Esophagus (tissue), 2 donors: ENCODE results near the gene FRAS1. TPM values are rescaled to one million over a fixed set of nuclear protein-coding genes. Genes with fewer than 3 reads are reported as not detected.
A peak's percentile ranks its signal among the peaks of the same experiment; 100 is the strongest.

Experiments
- H3K27ac ChIP-seq, 2 donors: one replicate each; pipeline ENCODE4 v1.5.1; 2013; ENCODE audit warnings: low read depth in 2 of 2, mild to moderate bottlenecking in 2 of 2, inconsistent platforms in 1 of 2, low read length in 1 of 2, moderate library complexity in 1 of 2
- H3K27me3 ChIP-seq, 2 donors: one replicate each; pipeline ENCODE4 v1.6.1; 2013; ENCODE audit warnings: low read length in 2 of 2, control low read depth in 1 of 2, mild to moderate bottlenecking in 1 of 2; ENCODE audit not compliant: insufficient read depth in 2 of 2, control insufficient read depth in 1 of 2
- H3K36me3 ChIP-seq, 2 donors: one replicate each; pipeline ENCODE4 v1.6.1; 2013; ENCODE audit warnings: low read length in 1 of 2; ENCODE audit not compliant: control insufficient read depth in 2 of 2, insufficient read depth in 2 of 2
- H3K4me1 ChIP-seq, 2 donors: one replicate each; pipeline ENCODE4 v1.6.1; 2013; ENCODE audit warnings: low read length in 1 of 2; ENCODE audit not compliant: control insufficient read depth in 2 of 2, insufficient read depth in 2 of 2
- H3K4me3 ChIP-seq, 2 donors: one replicate each; pipeline ENCODE4 v1.5.1; 2013; ENCODE audit warnings: low read length in 2 of 2, mild to moderate bottlenecking in 2 of 2, low read depth in 1 of 2, moderate library complexity in 1 of 2
- H3K9me3 ChIP-seq, 2 donors: one replicate each; pipeline ENCODE4 v1.6.1; 2013; ENCODE audit warnings: mild to moderate bottlenecking in 2 of 2, low read depth in 1 of 2, low read length in 1 of 2, moderate library complexity in 1 of 2; ENCODE audit not compliant: control insufficient read depth in 2 of 2, insufficient read depth in 1 of 2
- WGBS, 2 donors: extraction: QIAGEN DNeasy Blood & Tissue Kit; methylation state at CpG; one replicate each; pipeline ENCODE4 v1.1.7; 2013; 5-methylcytosine and 5-hydroxymethylcytosine counted together
- polyA plus RNA-seq, 2 donors: library from polyadenylated mRNA; stranded (reverse); fragments of 200-250 nt; gene quantifications; one replicate each; pipeline ENCODE4 v1.2.3, GENCODE V29; 2013
- donor health status: healthy with polysubstance abuse.
- donor health status: Bipolar disorder and iron deficiency.

FRAS1 gene
- polyA plus RNA-seq, 2 donors: 0.60 to 1.6 TPM

- Histone ChIP-seq H3K27me3 (no peaks in the 10 kb centered on the region), H3K27ac (peak overlapping the region in 1 of 2 donors; percentile 67), H3K4me1 (peaks cover 5 to 7% of the 10 kb centered on the region in 2 donors), H3K9me3 (no peaks in the 10 kb centered on the region), H3K4me3 (peak overlapping the region; percentile 54 to 56), H3K36me3 (no peaks in the 10 kb centered on the region)
- WGBS, 2 donors: 0% methylated on average over 56 of the region's 56 CpGs
Observed at GRCh38 chr4:78057600-78058550, 752 bp downstream of the FRAS1 start.

GRCh38 chr4:78058591-78059523, 1.7 kb downstream of the FRAS1 start:
- no peaks in the 10 kb centered on the region for H3K36me3 ChIP-seq
- H3K9me3 ChIP-seq: no peaks in the 10 kb centered on the region
- peak overlapping the region; percentile 67 to 83 for H3K27ac ChIP-seq
- 1% methylated on average over 54 of the region's 54 CpGs for WGBS, 2 donors
- H3K4me1 ChIP-seq: peaks cover 5 to 7% of the 10 kb centered on the region in 2 donors
- peak overlapping the region; percentile 54 to 56 for H3K4me3 ChIP-seq
- no peaks in the 10 kb centered on the region for H3K27me3 ChIP-seq

DNA sequence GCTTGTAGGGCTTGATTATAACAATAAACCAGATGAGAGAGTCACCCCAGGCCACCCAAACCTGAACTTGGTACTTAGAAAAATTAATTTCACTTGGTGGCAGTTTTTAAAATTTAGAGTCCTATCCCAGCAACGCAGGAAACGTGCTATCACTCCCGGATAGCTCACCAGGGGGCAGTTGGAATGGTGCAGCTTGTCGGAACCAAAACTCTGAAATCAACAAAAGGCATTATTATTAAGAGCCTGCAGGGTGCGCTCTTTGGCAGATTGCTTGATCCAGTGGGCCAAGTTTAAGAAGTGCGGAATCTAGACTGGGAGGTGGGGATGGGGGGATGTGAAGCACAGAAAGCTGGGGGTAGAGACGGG, 2.4 kb downstream of the FRAS1 start:
- Histone ChIP-seq H3K9me3 (no peaks in the 10 kb centered on the region), H3K27ac (no peak overlapping the region), H3K36me3 (no peaks in the 10 kb centered on the region), H3K4me3 (peak overlapping the region in 1 of 2 donors; percentile 56), H3K27me3 (no peaks in the 10 kb centered on the region), H3K4me1 (peaks cover 5 to 7% of the 10 kb centered on the region in 2 donors)
- WGBS, 2 donors: 4 to 9% methylated on average over 7 of the region's 7 CpGs

- H3K4me3 ChIP-seq: no peak overlapping the region
- H3K27ac ChIP-seq: no peak overlapping the region
- no peaks in the 10 kb centered on the region for H3K36me3 ChIP-seq
- H3K27me3 ChIP-seq: no peaks in the 10 kb centered on the region
- peaks cover 5 to 7% of the 10 kb centered on the region in 2 donors for H3K4me1 ChIP-seq
- WGBS, 2 donors: 58 to 63% methylated on average over 1 of the region's 1 CpG
- H3K9me3 ChIP-seq: no peaks in the 10 kb centered on the region
Observed at GRCh38 chr4:78059938-78060337, 2.8 kb downstream of the FRAS1 start.

- H3K27ac ChIP-seq: no peak overlapping the region
- WGBS, 2 donors: 37 to 64% methylated on average over 2 of the region's 2 CpGs
Observed at GRCh38 chr4:78061939-78062570, 4.9 kb downstream of the FRAS1 start.

DNA sequence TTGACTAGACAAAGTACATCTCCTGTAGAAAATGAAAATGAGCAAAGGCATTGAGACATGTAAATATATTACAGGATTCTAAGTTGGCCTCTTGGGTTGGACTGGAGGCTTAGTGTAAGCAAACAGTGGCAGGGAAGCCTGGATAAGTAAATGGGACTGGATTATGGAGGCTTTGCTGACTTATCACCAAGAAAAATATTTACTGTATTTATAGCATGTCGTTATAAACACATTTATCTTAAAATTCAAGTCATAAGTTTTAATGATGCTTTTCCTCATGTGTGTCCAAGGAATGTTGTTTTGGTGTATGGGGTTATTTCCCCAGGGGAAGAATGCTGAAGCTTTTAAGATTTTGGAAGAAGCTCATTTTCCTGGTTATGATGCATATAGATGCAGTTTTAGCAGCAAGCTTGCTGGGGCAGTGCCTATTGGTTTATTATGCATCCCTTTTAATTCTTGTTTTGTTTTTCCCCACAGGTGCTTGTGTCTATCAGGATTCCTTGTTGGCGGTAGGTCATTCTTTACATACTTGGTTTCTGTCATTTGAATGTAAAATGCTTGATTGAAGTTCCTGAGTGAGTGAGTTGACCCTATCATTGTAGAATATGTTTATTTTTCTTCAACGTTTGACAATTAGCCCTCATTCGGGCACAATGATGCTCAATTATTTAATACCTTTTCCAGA, 8.5 kb downstream of the FRAS1 start:
- H3K27me3 ChIP-seq: no peaks in the 10 kb centered on the region
- no peaks in the 10 kb centered on the region for H3K9me3 ChIP-seq
- H3K36me3 ChIP-seq: no peaks in the 10 kb centered on the region
- no peak overlapping the region for H3K4me3 ChIP-seq
- 44 to 49% methylated on average over 4 of the region's 4 CpGs for WGBS, 2 donors
- H3K27ac ChIP-seq: no peak overlapping the region
- H3K4me1 ChIP-seq: no peaks in the 10 kb centered on the region

More at GRCh38 chr4:78061939-78062570, 4.9 kb downstream of the FRAS1 start:
- Histone ChIP-seq H3K9me3 (no peaks in the 10 kb centered on the region), H3K27me3 (no peaks in the 10 kb centered on the region), H3K4me3 (no peak overlapping the region), H3K4me1 (peaks cover under 1 to 3% of the 10 kb centered on the region in 2 donors), H3K36me3 (no peaks in the 10 kb centered on the region)

- Histone ChIP-seq H3K27me3 (no peaks in the 10 kb centered on the region), H3K4me3 (no peak overlapping the region), H3K4me1 (no peaks in the 10 kb centered on the region), H3K9me3 (no peaks in the 10 kb centered on the region), H3K27ac (no peak overlapping the region), H3K36me3 (no peaks in the 10 kb centered on the region)
- WGBS, 2 donors: 53 to 79% methylated on average over 1 of the region's 1 CpG
Observed at GRCh38 chr4:78068481-78068880, 11.4 kb downstream of the FRAS1 start.

DNA sequence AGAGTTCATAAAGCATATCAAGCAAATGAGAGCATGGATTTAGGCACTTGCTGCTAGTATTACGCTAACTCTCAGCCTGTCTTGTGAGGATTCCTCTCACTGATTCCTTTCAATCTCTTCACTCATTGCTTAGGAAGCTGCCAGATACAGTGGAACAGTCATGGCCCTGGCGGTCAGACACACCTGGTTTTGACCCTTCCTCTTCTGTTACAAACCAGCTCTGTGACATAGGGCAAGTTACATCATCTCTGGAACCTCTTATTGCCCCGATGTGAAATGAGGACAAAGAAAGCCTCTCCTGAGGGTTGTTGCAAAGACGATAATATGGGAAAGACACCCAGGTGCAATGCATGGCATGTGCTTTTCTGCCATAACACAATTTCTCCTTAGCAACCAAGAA, 12.2 kb downstream of the FRAS1 start:
- Histone ChIP-seq H3K4me3 (no peak overlapping the region), H3K4me1 (no peaks in the 10 kb centered on the region), H3K27me3 (no peaks in the 10 kb centered on the region), H3K36me3 (no peaks in the 10 kb centered on the region), H3K9me3 (no peaks in the 10 kb centered on the region), H3K27ac (no peak overlapping the region)
- 72 to 77% methylated on average over 4 of the region's 4 CpGs for WGBS, 2 donors

DNA sequence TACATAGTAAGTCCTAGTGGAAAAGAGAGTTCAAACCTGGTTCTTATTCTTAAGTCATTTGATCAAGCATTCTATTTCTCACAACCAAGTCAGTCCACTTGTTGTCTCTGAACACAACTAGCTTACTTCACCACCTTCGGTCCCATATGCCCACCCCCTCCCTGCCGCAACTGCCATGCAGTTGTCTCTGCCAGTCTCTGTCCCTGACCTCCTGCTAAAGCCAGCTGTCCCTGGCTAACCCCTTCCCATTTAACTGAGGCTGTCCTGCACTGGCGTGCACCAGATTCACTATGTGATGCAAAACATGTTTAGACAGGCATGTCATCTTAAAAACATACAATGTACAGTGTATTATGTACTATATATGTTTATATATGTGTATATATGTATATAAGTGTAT, 12.7 kb downstream of the FRAS1 start:
- H3K4me1 ChIP-seq: no peaks in the 10 kb centered on the region
- no peaks in the 10 kb centered on the region for H3K27me3 ChIP-seq
- 52 to 78% methylated on average over 3 of the region's 3 CpGs for WGBS, 2 donors
- no peaks in the 10 kb centered on the region for H3K9me3 ChIP-seq
- H3K36me3 ChIP-seq: no peaks in the 10 kb centered on the region
- H3K27ac ChIP-seq: no peak overlapping the region
- no peak overlapping the region for H3K4me3 ChIP-seq
